ENCODE measurements around the gene CD59. TPM values are rescaled to one million over a fixed set of nuclear protein-coding genes. Genes with fewer than 3 reads are reported as not detected.
"Not testable (repeated sequence)": the region's sequence is repeated elsewhere in the genome, so short reads cannot be mapped to it uniquely, and the experiment has no call there.

Gene CD59
- total and polyA plus RNA-seq, 2 of the 4 experiments (the other 2 are of a cell fraction) = 765 to 1,140 TPM

DNA sequence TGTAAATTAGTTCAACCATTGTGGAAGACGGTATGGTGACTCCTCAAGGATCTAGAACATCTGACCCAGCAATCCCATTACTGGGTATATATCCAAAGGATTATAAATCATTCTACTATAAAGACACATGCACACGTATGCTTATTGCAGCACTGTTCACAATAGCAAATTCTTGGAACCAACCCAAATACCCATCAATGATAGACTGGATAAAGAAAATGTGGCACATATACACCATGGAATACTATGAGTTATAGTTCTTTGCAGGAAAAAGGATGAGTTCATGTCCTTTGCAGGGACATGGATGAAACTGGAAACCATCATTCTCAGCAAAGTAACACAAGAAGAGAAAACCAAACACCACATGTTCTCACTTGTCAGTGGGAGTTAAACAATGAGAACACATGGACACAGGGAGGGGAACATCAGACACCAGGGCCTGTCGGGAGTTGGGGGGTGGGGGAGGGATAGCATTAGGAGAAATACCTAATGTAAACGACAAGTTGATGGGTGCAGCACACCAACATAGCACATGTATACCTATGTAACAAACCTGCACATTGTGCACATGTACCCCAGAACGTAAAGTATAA is 7.1 kb downstream of the CD59 start:
- Histone ChIP-seq H3K36me3 (ENCODE audit: control insufficient read depth, insufficient read depth, low read length) (peaks cover 17% of the 10 kb centered on the region), H3K9me1 (ENCODE audit: insufficient read depth, low read length) (peaks cover 31% of the 10 kb centered on the region), H4K20me1 (ENCODE audit: insufficient read depth, low read length) (peaks cover 60% of the 10 kb centered on the region), H3K79me1 (ENCODE audit: low read depth in 1 of 2, low read length in 2 of 2) (peaks cover 0 to 40% of the 10 kb centered on the region in 2 experiments; a peak in 2 of 4 replicates), H3K4me1 (ENCODE audit: control insufficient read depth, insufficient read depth, low read length) (peaks cover 18% of the 10 kb centered on the region)
- H2BK120ac ChIP-seq (ENCODE audit: low read depth, low read length); ATAC-seq (ENCODE audit: low read depth); dilution Hi-C loops (cut with HindIII; ENCODE audit: low sequenced_read_pairs, unreplicated experiment); H2AFZ ChIP-seq (replicated peaks; ENCODE audit: low read length, poor library complexity); H4K91ac ChIP-seq (ENCODE audit: insufficient read depth, low read depth, low read length); H3K4me2 ChIP-seq (ENCODE audit: low read depth, low read length); H2AK9ac ChIP-seq (replicated peaks; ENCODE audit: low read depth, low read length, poor library complexity); H3K27me3 ChIP-seq (ENCODE audit: control insufficient read depth, insufficient read depth, low read length); POLR2A ChIA-PET (ENCODE audit: unreplicated experiment); H3K14ac ChIP-seq (replicated peaks; ENCODE audit: low read depth, low read length); H3K18ac ChIP-seq (ENCODE audit: low read depth, low read length); BruUV-seq (replicated peaks); DNase-seq; H3K4me3 ChIP-seq (ENCODE audit: insufficient read depth, low read depth, low read length); H2BK5ac ChIP-seq (ENCODE audit: low read depth, low read length, poor library complexity, severe bottlenecking); H3K4ac ChIP-seq (ENCODE audit: low read depth, low read length); H4K8ac ChIP-seq (ENCODE audit: low read depth in 2 of 2, low read length in 2 of 2); CTCF ChIA-PET; H3K56ac ChIP-seq (ENCODE audit: extremely low read depth, insufficient read depth, low read length); in situ Hi-C loops (cut with MboI; ENCODE audit: low sequenced_read_pairs); H3K27ac ChIP-seq (ENCODE audit: insufficient read depth, low read length); H2BK15ac ChIP-seq (ENCODE audit: low read depth, low read length); H3K9me3 ChIP-seq (ENCODE audit: control insufficient read depth, insufficient read depth, low read length); H4K5ac ChIP-seq (ENCODE audit: low read depth, low read length); H3K9ac ChIP-seq (ENCODE audit: low read depth, low read length); H2AK5ac ChIP-seq (ENCODE audit: low read depth, low read length); H3K23ac ChIP-seq (ENCODE audit: low read depth, low read length); H2BK20ac ChIP-seq (ENCODE audit: low read depth, low read length); intact Hi-C loops (cut with micrococcal nuclease): not testable (repeated sequence)
- WGBS, 2 experiments (ENCODE audit: extremely low coverage in 2 of 2, insufficient read length in 1 of 2) = no CpG with 5 or more reads among the region's 5 CpGs

DNA sequence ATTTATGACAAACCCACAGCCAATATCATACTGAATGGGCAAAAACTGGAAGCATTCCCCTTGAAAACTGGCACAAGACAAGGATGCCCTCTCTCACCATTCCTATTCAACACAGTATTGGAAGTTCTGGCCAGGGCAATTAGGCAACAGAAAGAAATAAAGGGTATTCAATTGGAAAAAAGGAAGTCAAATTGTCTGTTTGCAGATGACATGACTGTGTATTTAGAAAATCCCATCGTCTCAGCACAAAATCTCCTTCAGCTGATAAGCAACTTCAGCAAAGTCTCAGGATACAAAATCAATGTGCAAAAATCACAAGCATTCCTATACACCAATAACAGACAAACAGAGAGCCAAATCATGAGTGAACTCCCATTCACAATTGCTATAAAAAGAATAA is 8.7 kb downstream of the CD59 start:
- no CpG with 5 or more reads among the region's 1 CpG for WGBS, 2 experiments (ENCODE audit: extremely low coverage in 2 of 2, insufficient read length in 1 of 2)
- BruUV-seq (replicated peaks); H3K18ac ChIP-seq (ENCODE audit: low read depth, low read length); H3K27me3 ChIP-seq (ENCODE audit: control insufficient read depth, insufficient read depth, low read length); H3K56ac ChIP-seq (ENCODE audit: extremely low read depth, insufficient read depth, low read length); H3K27ac ChIP-seq (ENCODE audit: insufficient read depth, low read length); H3K4ac ChIP-seq (ENCODE audit: low read depth, low read length); H2BK15ac ChIP-seq (ENCODE audit: low read depth, low read length); H2AFZ ChIP-seq (replicated peaks; ENCODE audit: low read length, poor library complexity); H2AK9ac ChIP-seq (replicated peaks; ENCODE audit: low read depth, low read length, poor library complexity); H2AK5ac ChIP-seq (ENCODE audit: low read depth, low read length); H3K9ac ChIP-seq (ENCODE audit: low read depth, low read length); H3K23ac ChIP-seq (ENCODE audit: low read depth, low read length); CTCF ChIA-PET; POLR2A ChIA-PET (ENCODE audit: unreplicated experiment); H3K14ac ChIP-seq (replicated peaks; ENCODE audit: low read depth, low read length); H3K4me2 ChIP-seq (ENCODE audit: low read depth, low read length); intact Hi-C loops (cut with micrococcal nuclease); H3K9me3 ChIP-seq (ENCODE audit: control insufficient read depth, insufficient read depth, low read length); in situ Hi-C loops (cut with MboI; ENCODE audit: low sequenced_read_pairs); ATAC-seq (ENCODE audit: low read depth); dilution Hi-C loops (cut with HindIII; ENCODE audit: low sequenced_read_pairs, unreplicated experiment); H2BK120ac ChIP-seq (ENCODE audit: low read depth, low read length); H2BK20ac ChIP-seq (ENCODE audit: low read depth, low read length); H4K5ac ChIP-seq (ENCODE audit: low read depth, low read length); H4K91ac ChIP-seq (ENCODE audit: insufficient read depth, low read depth, low read length); H3K4me3 ChIP-seq (ENCODE audit: insufficient read depth, low read depth, low read length); H2BK5ac ChIP-seq (ENCODE audit: low read depth, low read length, poor library complexity, severe bottlenecking); DNase-seq; H4K8ac ChIP-seq (ENCODE audit: low read depth in 2 of 2, low read length in 2 of 2): not testable (repeated sequence)
- H3K79me1 ChIP-seq (ENCODE audit: low read depth in 1 of 2, low read length in 2 of 2) = peaks cover 3 to 46% of the 10 kb centered on the region in 2 experiments; a peak in 3 of 4 replicates
- H3K9me1 ChIP-seq (ENCODE audit: insufficient read depth, low read length) = peaks cover 34% of the 10 kb centered on the region
- peaks cover 11% of the 10 kb centered on the region for H3K36me3 ChIP-seq (ENCODE audit: control insufficient read depth, insufficient read depth, low read length)
- peaks cover 29% of the 10 kb centered on the region for H3K4me1 ChIP-seq (ENCODE audit: control insufficient read depth, insufficient read depth, low read length)
- H4K20me1 ChIP-seq (ENCODE audit: insufficient read depth, low read length) = peaks cover 60% of the 10 kb centered on the region
